ENCODE results near the gene HMCN2.

DNA sequence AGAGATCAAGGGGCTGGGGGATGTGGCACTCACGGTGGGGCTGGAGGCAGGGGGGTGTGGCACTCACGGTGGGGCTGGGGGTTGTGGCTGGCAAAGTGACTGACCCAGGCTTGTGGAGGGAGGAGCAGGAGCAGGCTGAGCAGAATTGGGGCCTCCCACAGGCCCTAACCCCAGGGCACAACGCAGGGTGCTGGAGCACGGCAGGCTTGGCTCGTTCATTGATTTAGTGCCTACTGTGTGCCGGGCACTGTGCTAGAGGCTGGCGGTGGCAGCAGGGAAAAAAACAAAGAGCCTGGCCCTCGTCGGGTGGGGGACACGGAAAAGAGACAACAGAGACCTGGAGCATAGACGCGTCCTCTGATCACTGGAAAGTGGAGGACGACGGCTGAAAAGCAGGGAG lies 80.9 kb downstream of the HMCN2 start:
- TF ChIP-seq CTCF (IDR thresholded peaks at IDR 0.05): no peak
- no peak for TF ChIP-seq EP300 (IDR thresholded peaks at IDR 0.05)
